Spinal cord (tissue), 10 donors: ENCODE measurements around the gene DDX23. TPM values are rescaled to one million over a fixed set of nuclear protein-coding genes. Genes with fewer than 3 reads are reported as not detected.

Experiments
- DNase-seq, 6 donors: peaks; one replicate each; pipeline versions ENCODE4 v3.0.0 to v3.0.0-alpha.2; 2013 to 2015; ENCODE audit warnings: low spot score in 6 of 6, low read depth in 4 of 6
- H3K27ac ChIP-seq: one replicate; pipeline ENCODE4 v1.5.1; 2013; ENCODE audit warnings: low read depth, low read length, control low read depth
- H3K27me3 ChIP-seq: one replicate; pipeline ENCODE4 v1.6.1; 2013; ENCODE audit warnings: low read length; ENCODE audit not compliant: control insufficient read depth, insufficient read depth
- H3K36me3 ChIP-seq: one replicate; pipeline ENCODE4 v1.6.1; 2013; ENCODE audit warnings: low read length; ENCODE audit not compliant: control insufficient read depth, insufficient read depth
- H3K4me1 ChIP-seq: one replicate; pipeline ENCODE4 v1.6.1; 2013; ENCODE audit warnings: low read length; ENCODE audit not compliant: control insufficient read depth, insufficient read depth
- H3K4me3 ChIP-seq: one replicate; pipeline ENCODE4 v1.5.1; 2013; ENCODE audit warnings: low read depth, low read length, control low read depth
- H3K9me3 ChIP-seq: one replicate; pipeline ENCODE4 v1.6.1; 2013; ENCODE audit warnings: low read length; ENCODE audit not compliant: control insufficient read depth, insufficient read depth
- WGBS: methylation state at CpG from one replicate; pipeline ENCODE4 v1.1.5; 2013; ENCODE audit warnings: missing lambda C conversion rate; ENCODE audit not compliant: insufficient coverage; 5-methylcytosine and 5-hydroxymethylcytosine counted together
- polyA plus RNA-seq, 2 donors: library from polyadenylated mRNA; unstranded; fragments of 120-200 nt; gene quantifications; one replicate each; pipeline ENCODE4 v1.2.1, GENCODE V29; 2013; ENCODE audit not compliant: insufficient read length in 2 of 2
- total RNA-seq, 2 donors: library from RNA; depleted of rRNA in 1 of 2; stranded (reverse); fragments of 120-200 nt in 1 of 2; fragments of >200 nt in 1 of 2; gene quantifications; one replicate each; pipeline versions ENCODE4 v1.2.3 to v1.2.4, GENCODE V29; 2013 to 2014
- donor health status: healthy.

The DDX23 gene
- total and polyA plus RNA-seq, 4 donors, result 44.0 to 87.0 (median 80.8) TPM

GRCh38 chr12:48827513-48828096 lies 24.4 kb downstream of the DDX23 start:
- no peak overlapping the region for H3K4me3 ChIP-seq
- no peaks in the 10 kb centered on the region for H3K9me3 ChIP-seq
- no peak overlapping the region for H3K27ac ChIP-seq
- DNase-seq, result no peak
- no peaks in the 10 kb centered on the region for H3K27me3 ChIP-seq
- peaks cover 95% of the 10 kb centered on the region for H3K36me3 ChIP-seq
- no peaks in the 10 kb centered on the region for H3K4me1 ChIP-seq
- WGBS, result 89% methylated on average over 16 of the region's 17 CpGs

DNA sequence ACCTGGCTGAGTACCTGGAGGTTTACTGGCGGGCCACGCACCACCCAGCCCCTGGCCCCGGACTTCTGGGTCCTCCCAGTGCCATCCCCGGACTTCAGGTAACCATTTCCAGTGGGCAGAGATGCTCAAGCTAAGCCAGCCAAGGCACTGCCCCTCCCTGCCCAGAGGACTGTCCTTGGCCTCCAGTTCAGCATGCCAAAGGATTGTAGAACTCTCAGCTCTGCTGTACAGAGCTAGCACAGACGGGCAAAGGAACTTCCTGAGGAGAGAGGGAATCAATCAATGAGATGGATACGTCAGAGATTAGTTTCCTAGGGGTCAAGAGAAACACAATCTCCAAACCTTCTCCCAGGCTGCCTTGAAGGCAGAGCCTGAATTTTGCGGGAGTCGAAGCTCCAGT lies 24.9 kb downstream of the DDX23 start:
- DNase-seq, result no peak

GRCh38 chr12:48826209-48826855 lies 25.6 kb downstream of the DDX23 start:
- Histone ChIP-seq H3K9me3 (no peaks in the 10 kb centered on the region), H3K27me3 (no peaks in the 10 kb centered on the region), H3K4me3 (no peak overlapping the region), H3K27ac (no peak overlapping the region), H3K4me1 (no peaks in the 10 kb centered on the region), H3K36me3 (peaks cover 82% of the 10 kb centered on the region)
- WGBS, result 87% methylated on average over 14 of the region's 15 CpGs
- no peak for DNase-seq

More for the DNA sequence above, 24.9 kb downstream of the DDX23 start:
- H3K27me3 ChIP-seq, result no peaks in the 10 kb centered on the region
- H3K9me3 ChIP-seq, result no peaks in the 10 kb centered on the region
- WGBS, result 78% methylated on average over 5 of the region's 8 CpGs
- H3K4me1 ChIP-seq, result no peaks in the 10 kb centered on the region
- H3K36me3 ChIP-seq, result peaks cover 89% of the 10 kb centered on the region
- H3K27ac ChIP-seq, result no peak overlapping the region
- no peak overlapping the region for H3K4me3 ChIP-seq

DNA sequence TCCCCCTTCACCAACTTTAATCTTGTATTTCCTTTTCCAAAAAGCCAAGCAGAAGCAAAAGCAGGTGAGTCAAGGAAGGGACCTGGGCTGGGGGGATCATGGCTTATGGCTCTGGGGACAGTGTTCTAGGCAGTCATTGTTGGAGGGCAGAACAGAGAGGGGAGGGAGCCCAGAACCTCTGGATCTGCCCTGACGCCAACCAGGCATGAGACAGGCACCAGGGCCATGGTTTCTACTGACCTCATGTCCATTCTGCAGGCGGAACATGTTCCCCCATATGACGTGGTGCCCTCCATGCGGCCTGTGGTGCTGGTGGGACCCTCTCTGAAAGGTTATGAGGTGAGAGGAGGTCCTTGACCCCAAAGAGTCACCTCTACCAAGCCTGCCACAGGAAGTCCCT lies 27.1 kb downstream of the DDX23 start:
- Histone ChIP-seq H3K27ac (no peak overlapping the region), H3K36me3 (peaks cover 68% of the 10 kb centered on the region), H3K4me3 (no peak overlapping the region), H3K4me1 (peaks cover 10% of the 10 kb centered on the region), H3K27me3 (no peaks in the 10 kb centered on the region), H3K9me3 (no peaks in the 10 kb centered on the region)
- DNase-seq, result no peak
- 88% methylated on average over 3 of the region's 4 CpGs for WGBS

- H3K36me3 ChIP-seq, result peaks cover 60% of the 10 kb centered on the region
- no peak overlapping the region for H3K27ac ChIP-seq
- no peaks in the 10 kb centered on the region for H3K27me3 ChIP-seq
- H3K9me3 ChIP-seq, result no peaks in the 10 kb centered on the region
- WGBS, result 55% methylated on average over 11 of the region's 12 CpGs
- no peak for DNase-seq
- peaks cover 18% of the 10 kb centered on the region for H3K4me1 ChIP-seq
- no peak overlapping the region for H3K4me3 ChIP-seq
Observed at GRCh38 chr12:48824112-48824511, 27.9 kb downstream of the DDX23 start.

DNA sequence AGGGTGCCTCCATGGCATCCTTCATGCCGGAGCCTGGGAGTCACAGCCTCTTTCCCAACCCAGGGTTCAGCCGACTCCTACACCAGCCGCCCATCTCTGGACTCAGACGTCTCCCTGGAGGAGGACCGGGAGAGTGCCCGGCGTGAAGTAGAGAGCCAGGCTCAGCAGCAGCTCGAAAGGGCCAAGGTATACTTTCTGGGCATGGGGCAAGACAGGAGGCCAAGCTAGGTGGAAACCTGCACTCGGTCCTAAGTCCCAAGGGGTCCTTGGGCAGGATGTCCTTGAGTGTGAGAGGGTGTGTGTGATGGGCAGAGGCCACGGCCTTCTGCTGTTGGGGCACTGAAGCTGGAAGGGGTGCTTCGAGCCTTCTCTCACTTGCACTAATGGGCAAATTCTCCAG lies 28.7 kb downstream of the DDX23 start:
- Histone ChIP-seq H3K4me3 (no peak overlapping the region), H3K4me1 (peaks cover 22% of the 10 kb centered on the region), H3K9me3 (no peaks in the 10 kb centered on the region), H3K36me3 (peaks cover 52% of the 10 kb centered on the region), H3K27me3 (no peaks in the 10 kb centered on the region), H3K27ac (no peak overlapping the region)
- DNase-seq, result no peak
- WGBS, result 88% methylated on average over 10 of the region's 11 CpGs

DNA sequence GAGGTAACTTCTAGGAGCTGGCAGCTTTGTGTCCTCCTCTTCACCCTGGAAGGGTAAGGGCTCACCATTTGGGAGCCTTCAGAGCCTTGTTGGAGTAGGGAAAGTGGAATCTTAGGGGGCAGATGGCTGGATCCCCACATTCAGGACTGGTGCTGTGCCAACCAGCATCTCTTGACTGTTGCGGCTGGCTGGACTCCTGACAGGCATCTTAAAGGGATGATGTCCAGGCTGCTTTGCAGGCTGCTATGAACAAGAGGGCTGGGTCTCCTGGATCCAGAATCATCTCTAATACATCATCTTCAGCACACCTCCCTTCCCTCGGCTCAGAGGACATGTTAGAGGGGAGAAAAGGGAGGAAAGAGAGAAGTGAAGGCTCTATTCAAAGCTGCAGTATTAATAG lies 29.3 kb downstream of the DDX23 start:
- Histone ChIP-seq H3K4me3 (no peak overlapping the region), H3K4me1 (peaks cover 26% of the 10 kb centered on the region), H3K36me3 (peaks cover 46% of the 10 kb centered on the region), H3K9me3 (no peaks in the 10 kb centered on the region), H3K27me3 (peaks cover 2% of the 10 kb centered on the region), H3K27ac (no peak overlapping the region)
- 67% methylated on average over 1 of the region's 2 CpGs for WGBS
- DNase-seq, result no peak

- Histone ChIP-seq H3K4me1 (peaks cover 32% of the 10 kb centered on the region), H3K36me3 (peaks cover 40% of the 10 kb centered on the region), H3K27ac (no peak overlapping the region), H3K4me3 (no peak overlapping the region), H3K9me3 (no peaks in the 10 kb centered on the region), H3K27me3 (peaks cover 2% of the 10 kb centered on the region)
- 85% methylated on average over 2 of the region's 5 CpGs for WGBS
- no peak for DNase-seq
Observed at GRCh38 chr12:48822139-48822538, 29.8 kb downstream of the DDX23 start.

- 62% methylated on average over 3 of the region's 5 CpGs for WGBS
Observed at GRCh38 chr12:48819986-48820725, 31.8 kb downstream of the DDX23 start.

More at GRCh38 chr12:48819986-48820725, 31.8 kb downstream of the DDX23 start:
- Histone ChIP-seq H3K36me3 (peaks cover 21% of the 10 kb centered on the region), H3K27ac (no peak overlapping the region), H3K4me3 (no peak overlapping the region), H3K27me3 (peaks cover 2% of the 10 kb centered on the region), H3K9me3 (no peaks in the 10 kb centered on the region), H3K4me1 (peaks cover 48% of the 10 kb centered on the region)
- peak in 1 of 6 donors; percentile 26 for DNase-seq
